OCI-LY1 (cell line): ENCODE measurements around the gene CYP2A7.
"Not testable (repeated sequence)": the region's sequence is repeated elsewhere in the genome, so short reads cannot be mapped to it uniquely, and the experiment has no call there.

Experiments
- H2AFZ ChIP-seq: fragments of 200-600 bp; sonication (generic), shearing (Covaris generic); 2 replicates; pipeline ENCODE4 v1.6.0; 2014; ENCODE audit warnings: antibody characterized with exemption, mild to moderate bottlenecking, low read length
- H3F3A ChIP-seq: fragments of 200-600 bp; sonication (generic), shearing (Covaris generic); 2 replicates; pipeline ENCODE4 v1.6.0; 2014; ENCODE audit warnings: mild to moderate bottlenecking, antibody characterized with exemption, low read length, moderate library complexity; ENCODE audit not compliant: insufficient read depth
- H3K27ac ChIP-seq: fragments of 200-600 bp; sonication (generic); 2 replicates; pipeline ENCODE4 v1.5.1; 2014; ENCODE audit warnings: low read length, mixed run types, mild to moderate bottlenecking, low read depth; ENCODE audit not compliant: poor library complexity, severe bottlenecking
- H3K27me3 ChIP-seq: fragments of 200-600 bp; sonication (generic); 2 replicates; pipeline ENCODE4 v1.6.0; 2014; ENCODE audit warnings: antibody characterized with exemption, mild to moderate bottlenecking, low read length, moderate library complexity; ENCODE audit not compliant: insufficient read depth
- H3K36me3 ChIP-seq: fragments of 200-600 bp; sonication (generic); 2 replicates; pipeline ENCODE4 v1.6.1; 2014; ENCODE audit warnings: mild to moderate bottlenecking, antibody characterized with exemption, low read length, moderate library complexity, mixed read lengths; ENCODE audit not compliant: insufficient read depth
- H3K4me1 ChIP-seq: fragments of 200-600 bp; sonication (generic); 2 replicates; pipeline ENCODE4 v1.5.1; 2014; ENCODE audit warnings: mild to moderate bottlenecking, low read length, moderate library complexity; ENCODE audit not compliant: insufficient read depth, severe bottlenecking
- H3K4me2 ChIP-seq: fragments of 200-600 bp; sonication (generic), shearing (Covaris generic); 2 replicates; pipeline ENCODE4 v1.6.1; 2014; ENCODE audit warnings: low read length
- H3K4me3 ChIP-seq: fragments of 200-600 bp; sonication (generic); 2 replicates; pipeline ENCODE4 v1.5.1; 2014; ENCODE audit warnings: low read length, low read depth, mild to moderate bottlenecking, mixed read lengths; ENCODE audit not compliant: poor library complexity, severe bottlenecking
- H3K79me2 ChIP-seq: fragments of 200-600 bp; shearing (Covaris generic); 2 replicates; pipeline ENCODE4 v1.6.1; 2016; ENCODE audit warnings: mixed run types, low read length, mixed read lengths; ENCODE audit not compliant: insufficient read depth
- H3K9ac ChIP-seq: fragments of 200-600 bp; sonication (generic), shearing (Covaris generic); 2 replicates; pipeline ENCODE4 v1.6.1; 2014; ENCODE audit warnings: mild to moderate bottlenecking, low read length, mixed read lengths
- H3K9me2 ChIP-seq: fragments of 200-600 bp; sonication (generic), shearing (Covaris generic); 2 replicates; pipeline ENCODE4 v1.6.1; 2014; ENCODE audit warnings: low read depth, mild to moderate bottlenecking, low read length, mixed read lengths
- H3K9me3 ChIP-seq: fragments of 200-600 bp; shearing (Covaris generic); 2 replicates; pipeline ENCODE4 v1.6.1; 2014; ENCODE audit warnings: low read length, mixed read lengths
- H4K20me1 ChIP-seq: fragments of 200-600 bp; sonication (generic), shearing (Covaris generic); 2 replicates; pipeline ENCODE4 v1.6.0; 2016; ENCODE audit warnings: mild to moderate bottlenecking, low read length; ENCODE audit not compliant: insufficient read depth
- CTCF ChIP-seq: fragments of 200-600 bp; sonication (generic), shearing (Covaris generic); IDR thresholded peaks from 2 replicates; pipeline ENCODE4 v1.5.1; 2017; ENCODE audit warnings: mild to moderate bottlenecking, antibody characterized with exemption, low read length, moderate library complexity, mixed read lengths
- EZH2 ChIP-seq: fragments of 200-600 bp; sonication (generic), shearing (Covaris generic); IDR thresholded peaks from 2 replicates; pipeline ENCODE4 v1.8.0; 2017; ENCODE audit warnings: borderline replicate concordance, mixed run types, mild to moderate bottlenecking, antibody characterized with exemption, low read length, moderate library complexity, mixed read lengths

CYP2A7 gene

GRCh38 chr19:40827386-40828247 is 54.4 kb downstream of the CYP2A7 start:
- Histone ChIP-seq H4K20me1 (no peaks in the 10 kb centered on the region), H3F3A (no peaks in the 10 kb centered on the region), H2AFZ (no peak overlapping the region), H3K79me2 (no peaks in the 10 kb centered on the region), H3K9me3 (no peaks in the 10 kb centered on the region), H3K4me2 (no peak overlapping the region), H3K27me3 (no peaks in the 10 kb centered on the region), H3K9ac (no peak overlapping the region), H3K9me2 (no peaks in the 10 kb centered on the region), H3K36me3 (peaks cover 6% of the 10 kb centered on the region), H3K4me3 (no peak overlapping the region), H3K27ac (no peak overlapping the region), H3K4me1 (peaks cover 5% of the 10 kb centered on the region)
- TF ChIP-seq CTCF (no peak), EZH2 (no peak)

- not testable (repeated sequence) for H3K27me3 ChIP-seq, H3K4me3 ChIP-seq, H3K4me2 ChIP-seq, H3F3A ChIP-seq, H3K36me3 ChIP-seq, H3K9ac ChIP-seq, H3K9me3 ChIP-seq, H2AFZ ChIP-seq, H4K20me1 ChIP-seq, H3K9me2 ChIP-seq, H3K27ac ChIP-seq, H3K79me2 ChIP-seq
- peaks cover 11% of the 10 kb centered on the region for H3K4me1 ChIP-seq
These were observed 55.2 kb downstream of the CYP2A7 start for GRCh38 chr19:40826699-40827385.

- H3K4me1 ChIP-seq, result peaks cover 11% of the 10 kb centered on the region
- H4K20me1 ChIP-seq, H3K79me2 ChIP-seq, H3K9me3 ChIP-seq, H3K9me2 ChIP-seq, H3K4me3 ChIP-seq, H3K36me3 ChIP-seq, H3K27ac ChIP-seq, H3K27me3 ChIP-seq, H3K9ac ChIP-seq, H3F3A ChIP-seq, H3K4me2 ChIP-seq, H2AFZ ChIP-seq: not testable (repeated sequence)
These were observed 55.7 kb downstream of the CYP2A7 start for GRCh38 chr19:40826312-40826698.

- not testable (repeated sequence) for H3K27me3 ChIP-seq, H4K20me1 ChIP-seq, H3K36me3 ChIP-seq, H3K4me3 ChIP-seq, H3F3A ChIP-seq, H3K9me3 ChIP-seq, H3K9me2 ChIP-seq, H3K9ac ChIP-seq, H3K79me2 ChIP-seq, H2AFZ ChIP-seq, H3K27ac ChIP-seq, H3K4me2 ChIP-seq
- peaks cover 11% of the 10 kb centered on the region for H3K4me1 ChIP-seq
These were observed 56.5 kb downstream of the CYP2A7 start for GRCh38 chr19:40825460-40826095.
